HEK293T (cell line): ENCODE results near the gene DIRAS3.
"Not testable (repeated sequence)": the region's sequence is repeated elsewhere in the genome, so short reads cannot be mapped to it uniquely, and the experiment has no call there.

Source experiments
- CTCF ChIA-PET: fragments of 350-600 bp; formaldehyde crosslinking; extraction: SDS; loops from one replicate; lab custom pipeline; 2021; ENCODE audit warnings: antibody characterized with exemption, inconsistent platforms; lab: Yijun Ruan, JAX
- POLR2A ChIA-PET: fragments of 350-600 bp; formaldehyde crosslinking; extraction: SDS; loops from one replicate; lab custom pipeline; 2020; ENCODE audit warnings: antibody characterized with exemption, inconsistent platforms; lab: Yijun Ruan, JAX
- DNase-seq: peaks from one replicate; pipeline ENCODE4 v3.0.0; 2012; ENCODE audit warnings: mixed read lengths; ENCODE audit errors: extremely low spot score
- ARNT ChIP-seq: fragments of 450-650 bp; IDR thresholded peaks from 2 replicates; pipeline ENCODE4 v1.6.1; 2017; ENCODE audit warnings: mild to moderate bottlenecking
- BHLHE40 ChIP-seq: fragments of 450-650 bp; IDR thresholded peaks from 2 replicates; pipeline ENCODE4 v1.6.1; 2016; ENCODE audit warnings: mild to moderate bottlenecking, moderate library complexity, borderline replicate concordance
- CTBP1 ChIP-seq: fragments of 450-650 bp; IDR thresholded peaks from 2 replicates; pipeline ENCODE4 v1.6.1; 2016; ENCODE audit warnings: borderline replicate concordance
- ELF4 ChIP-seq: fragments of 450-650 bp; IDR thresholded peaks from 2 replicates; pipeline ENCODE4 v1.6.1; 2017; ENCODE audit warnings: antibody characterized with exemption
- FOXA1 ChIP-seq: fragments of 450-650 bp; IDR thresholded peaks from 2 replicates; pipeline ENCODE4 v1.6.1; 2016; ENCODE audit warnings: mild to moderate bottlenecking
- FOXK2 ChIP-seq: fragments of 450-650 bp; IDR thresholded peaks from 2 replicates; pipeline ENCODE4 v1.6.1; 2016; ENCODE audit warnings: mild to moderate bottlenecking
- FOXM1 ChIP-seq: fragments of 450-650 bp; IDR thresholded peaks from 2 replicates; pipeline ENCODE4 v1.6.1; 2017; ENCODE audit warnings: mild to moderate bottlenecking, borderline replicate concordance
- HDGF ChIP-seq: fragments of 450-650 bp; IDR thresholded peaks from 2 replicates; pipeline ENCODE4 v1.6.1; 2017; ENCODE audit warnings: antibody characterized with exemption, borderline replicate concordance
- L3MBTL2 ChIP-seq: fragments of 450-650 bp; conservative IDR thresholded peaks from 2 replicates; pipeline ENCODE4 v1.6.1; 2016; ENCODE audit warnings: mild to moderate bottlenecking
- LEF1 ChIP-seq: fragments of 450-650 bp; IDR thresholded peaks from 2 replicates; pipeline ENCODE4 v1.6.1; 2017; ENCODE audit warnings: mild to moderate bottlenecking, borderline replicate concordance
- NFRKB ChIP-seq: fragments of 450-650 bp; IDR thresholded peaks from 2 replicates; pipeline ENCODE4 v1.6.1; 2016; ENCODE audit warnings: mild to moderate bottlenecking, moderate library complexity
- PKNOX1 ChIP-seq: fragments of 450-650 bp; IDR thresholded peaks from 2 replicates; pipeline ENCODE4 v1.6.1; 2016
- SP1 ChIP-seq: fragments of 450-650 bp; IDR thresholded peaks from 2 replicates; pipeline ENCODE4 v1.6.1; 2017
- SUZ12 ChIP-seq: fragments of 450-650 bp; IDR thresholded peaks from 2 replicates; pipeline ENCODE4 v1.6.1; 2016; ENCODE audit warnings: mild to moderate bottlenecking
- TARDBP ChIP-seq: fragments of 450-650 bp; IDR thresholded peaks from 2 replicates; pipeline ENCODE4 v1.6.1; 2016
- ZNF384 ChIP-seq: fragments of 450-650 bp; IDR thresholded peaks from 2 replicates; pipeline ENCODE4 v1.6.1; 2016

DIRAS3 gene

DNA sequence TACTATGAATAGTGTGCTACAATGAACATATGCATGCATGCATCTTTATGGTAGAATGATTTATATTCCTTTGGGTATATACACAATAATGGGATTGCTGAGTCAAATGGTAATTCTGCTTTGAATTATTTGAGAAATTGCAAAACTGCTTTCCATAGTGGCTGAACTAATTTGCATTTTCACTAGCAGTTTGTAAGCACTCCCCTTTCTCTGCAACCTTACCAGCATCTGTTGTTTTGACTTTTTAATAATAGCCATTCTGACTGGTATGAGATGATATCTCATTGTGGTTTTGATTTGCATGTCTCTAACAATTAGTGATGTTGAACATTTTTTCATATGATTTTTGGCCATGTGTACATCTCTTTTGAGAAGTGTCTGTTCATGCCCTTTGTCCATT, 24.0 kb upstream of the DIRAS3 start:
- POLR2A ChIA-PET = no interaction called here
- no peak for TF ChIP-seq FOXK2
- no peak for TF ChIP-seq ELF4
- DNase-seq = no peak
- CTCF ChIA-PET = no interaction called here

DNA sequence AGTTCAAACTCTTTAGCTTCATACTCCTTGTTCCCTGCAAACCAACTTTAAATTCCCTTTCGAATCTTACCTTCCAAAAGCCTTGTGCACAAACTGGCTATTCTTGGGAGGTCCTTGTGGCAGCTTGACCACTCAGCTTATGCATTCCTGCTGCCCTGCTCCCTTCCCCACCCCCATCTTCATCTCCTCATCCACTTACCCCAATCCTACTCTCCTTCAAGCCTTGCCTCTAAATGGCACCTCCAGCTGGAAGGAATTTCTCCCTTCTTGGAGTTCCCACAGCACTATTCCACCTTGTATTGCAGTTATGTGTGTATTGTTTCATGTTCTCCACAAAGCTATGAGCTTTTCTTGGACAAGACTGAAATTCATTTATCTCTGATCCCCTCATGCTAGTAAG, 15.3 kb upstream of the DIRAS3 start:
- DNase-seq = no peak
- TF ChIP-seq FOXK2 = no peak
- TF ChIP-seq FOXA1 = no peak
- TF ChIP-seq ELF4 = no peak
- no peak for TF ChIP-seq L3MBTL2
- TF ChIP-seq BHLHE40 = no peak
- TF ChIP-seq PKNOX1 = no peak
- no peak for TF ChIP-seq SUZ12
- TF ChIP-seq HDGF = no peak
- TF ChIP-seq LEF1 = no peak
- TF ChIP-seq CTBP1 = no peak
- TF ChIP-seq NFRKB = no peak
- TF ChIP-seq FOXM1 = no peak
- TF ChIP-seq ARNT = no peak
- TF ChIP-seq TARDBP = no peak
- no peak for TF ChIP-seq ZNF384
- TF ChIP-seq SP1 = no peak
- ChIA-PET POLR2A (no interaction called here), CTCF (no interaction called here)

DNA sequence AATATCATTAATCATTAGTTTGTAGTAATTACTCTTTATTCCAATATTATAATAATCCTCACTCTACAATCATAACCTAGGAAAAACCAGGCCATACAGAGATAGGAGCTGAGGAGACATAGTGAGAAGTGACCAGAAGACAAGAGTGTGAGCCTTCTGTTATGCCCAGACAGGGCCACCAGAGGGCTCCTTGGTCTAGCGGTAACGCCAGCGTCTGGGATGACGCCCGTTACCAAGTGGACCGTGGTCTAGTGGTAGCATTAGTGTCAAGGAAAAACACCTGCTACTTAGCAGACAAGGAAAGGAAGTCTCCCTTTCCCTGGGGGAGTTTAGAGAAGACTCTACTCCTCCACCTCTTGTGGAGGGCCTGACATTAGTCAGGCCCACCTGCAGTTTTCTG, 7.6 kb upstream of the DIRAS3 start:
- CTCF ChIA-PET, POLR2A ChIA-PET, DNase-seq: not testable (repeated sequence)

DNA sequence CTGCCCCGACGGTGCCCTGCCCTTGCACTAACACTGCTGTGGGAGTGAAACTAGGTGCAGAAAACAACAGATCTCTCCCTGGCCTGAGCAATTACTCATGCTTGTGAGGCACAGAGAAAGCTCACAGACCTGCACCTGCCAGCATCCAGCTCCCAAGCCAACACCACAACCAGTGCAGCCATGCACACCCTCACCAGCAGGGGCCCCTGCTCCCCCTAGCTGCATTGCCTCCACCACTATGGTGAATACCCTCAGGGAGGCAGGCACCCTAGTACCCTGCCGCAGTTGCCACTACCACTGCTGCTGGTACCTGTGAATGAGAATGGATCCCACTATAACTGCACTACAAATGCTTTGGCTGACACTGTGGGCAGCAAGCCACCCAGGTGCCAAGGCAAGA, 7.1 kb upstream of the DIRAS3 start:
- POLR2A ChIA-PET = no interaction called here
- TF ChIP-seq LEF1 = no peak
- CTCF ChIA-PET = interaction anchor here (0.9 kb wide), 1 partner anchor 60 kb away, joined by 3 read pairs; no protein-coding TSS in a partner anchor
- DNase-seq = no peak

DNA sequence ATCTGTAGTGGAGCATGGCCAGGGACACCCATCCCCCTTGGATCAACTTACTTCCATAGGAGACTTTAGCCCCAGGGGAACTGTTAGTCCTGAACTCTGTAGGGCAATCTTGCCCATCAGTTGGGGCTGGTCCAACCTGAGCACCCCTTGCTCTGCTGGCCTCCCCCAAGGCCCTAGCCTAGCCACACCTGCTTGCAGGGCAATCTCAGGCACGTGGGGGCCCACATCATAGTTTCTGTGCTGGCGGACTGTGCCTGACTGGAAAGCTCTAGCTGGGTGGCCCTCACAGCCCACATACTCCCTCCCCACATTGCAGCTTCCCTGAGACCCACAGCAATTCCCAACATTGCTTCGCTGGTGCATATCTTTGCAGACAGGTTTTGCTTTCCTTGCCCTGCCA, 6.6 kb upstream of the DIRAS3 start:
- CTCF ChIA-PET = interaction anchor here (0.9 kb wide), 1 partner anchor 61 kb away, joined by 3 read pairs; no protein-coding TSS in a partner anchor

DNA sequence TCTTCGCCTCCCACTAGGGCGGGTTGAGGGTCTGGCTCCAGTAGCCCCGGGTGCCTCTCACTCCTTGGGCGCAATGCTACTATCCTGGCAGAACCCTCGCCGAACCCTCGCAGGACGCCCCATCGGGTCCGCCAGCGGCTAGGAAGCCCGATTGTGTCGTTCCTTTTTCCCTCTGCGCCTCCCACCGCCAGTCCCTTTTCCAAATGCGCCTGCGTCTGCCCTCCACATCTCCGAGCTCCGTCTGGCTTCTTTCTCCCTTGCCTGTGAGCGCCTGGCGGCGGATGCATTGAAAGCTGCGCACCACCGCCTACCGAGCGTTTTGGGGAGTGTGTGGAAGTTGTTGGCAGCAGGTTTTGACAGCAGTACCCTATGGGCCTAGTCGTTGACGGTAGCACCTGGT, 1.0 kb upstream of the DIRAS3 start:
- DNase-seq = no peak
- ChIA-PET CTCF (no interaction called here), POLR2A (no interaction called here)
- TF ChIP-seq ELF4 (no peak), ZNF384 (no peak), SP1 (no peak), FOXK2 (no peak), TARDBP (no peak), BHLHE40 (no peak), HDGF (no peak), CTBP1 (no peak), LEF1 (no peak), FOXA1 (no peak), SUZ12 (no peak), L3MBTL2 (no peak), ARNT (no peak), NFRKB (no peak), PKNOX1 (no peak), FOXM1 (no peak)

More for the DNA sequence above, 6.6 kb upstream of the DIRAS3 start:
- DNase-seq = no peak
- POLR2A ChIA-PET = no interaction called here
- TF ChIP-seq BHLHE40 (no peak), L3MBTL2 (no peak), CTBP1 (no peak), FOXA1 (no peak)

- CTCF ChIA-PET = no interaction called here
- no peak for DNase-seq
- TF ChIP-seq FOXM1 (no peak), ZNF384 (no peak), TARDBP (no peak), CTBP1 (no peak), ARNT (no peak), PKNOX1 (no peak), SUZ12 (no peak), NFRKB (no peak), FOXA1 (no peak), HDGF (no peak), ELF4 (no peak), LEF1 (no peak), SP1 (no peak), L3MBTL2 (no peak), BHLHE40 (no peak), FOXK2 (no peak)
- POLR2A ChIA-PET = no interaction called here
Observed at GRCh38 chr1:68047659-68048026, 2.8 kb downstream of the DIRAS3 start.
